A549 (cell line): ENCODE measurements around the gene KRTAP12-2. TPM values are rescaled to one million over a fixed set of nuclear protein-coding genes. Genes with fewer than 3 reads are reported as not detected.

ENCODE experiments used
- ATAC-seq, 2 experiments: fragments of 200-7000 bp in 1 of 2; fragments of >200 bp in 1 of 2; cut with Nextera tagmentation in 1 of 2; cut with Tn5 transposase in 1 of 2; 3 replicates each; pipeline versions ENCODE4 v1.8.0 to v1.9.1; 2018 to 2020; ENCODE audit warnings: mild to moderate bottlenecking in 1 of 2, moderate library complexity in 1 of 2
- CTCF ChIA-PET: fragments of 300-600 bp; sonication (Branson Sonifier 250); formaldehyde crosslinking; extraction: SDS; loops from one replicate; lab custom pipeline; 2021; ENCODE audit warnings: antibody characterized with exemption, inconsistent platforms; lab: Yijun Ruan, JAX
- POLR2A ChIA-PET: fragments of 350-600 bp; formaldehyde crosslinking; extraction: SDS; loops from one replicate; lab custom pipeline; 2021; ENCODE audit warnings: antibody characterized with exemption, inconsistent platforms; lab: Yijun Ruan, JAX
- DNase-seq, 2 experiments: peaks; one replicate each; pipeline versions ENCODE4 v3.0.0 to v3.0.0-alpha.2; 2011 to 2016; ENCODE audit warnings: low read depth in 1 of 2, low spot score in 1 of 2
- FAIRE-seq: peaks from 2 replicates; lab custom pipeline; 2011; peaks lifted over from hg19 to GRCh38; lab: Jason Lieb, UNC
- H3K27ac ChIP-seq, 2 experiments: fragments of >200 bp; sonication (Bioruptor Twin); formaldehyde crosslinking; 3 replicates each; pipeline ENCODE4 v1.5.1; 2016 to 2017
- H3K4me1 ChIP-seq: fragments of >200 bp; sonication (Bioruptor Twin); formaldehyde crosslinking; 3 replicates; pipeline ENCODE4 v1.6.1; 2016
- H3K4me2 ChIP-seq: fragments of >200 bp; sonication (Bioruptor Twin); formaldehyde crosslinking; 3 replicates; pipeline ENCODE4 v1.6.1; 2016
- H3K4me3 ChIP-seq: fragments of >200 bp; sonication (Bioruptor Twin); formaldehyde crosslinking; 3 replicates; pipeline ENCODE4 v1.5.1; 2016
- H3K9me3 ChIP-seq: fragments of >200 bp; sonication (Bioruptor Twin); formaldehyde crosslinking; 3 replicates; pipeline ENCODE4 v1.6.1; 2016
- CEBPB ChIP-seq, 2 experiments: fragments of >200 bp in 1 of 2; sonication (Bioruptor Twin) in 1 of 2; formaldehyde crosslinking in 1 of 2; IDR thresholded peaks; 2 replicates each; pipeline ENCODE4 v1.6.1; 2012 to 2016
- CHD2 ChIP-seq: fragments of 150-350 bp; IDR thresholded peaks from 2 replicates; pipeline ENCODE4 v1.6.1; 2014; ENCODE audit warnings: low read length; ENCODE audit not compliant: partially characterized antibody
- CHD4 ChIP-seq: fragments of 200-600 bp; sonication (generic); IDR thresholded peaks from 2 replicates; pipeline ENCODE4 v1.6.1; 2016; ENCODE audit warnings: antibody characterized with exemption, mild to moderate bottlenecking, borderline replicate concordance
- EHMT2 ChIP-seq: fragments of 200-600 bp; sonication (generic); IDR thresholded peaks from 2 replicates; pipeline ENCODE4 v1.6.1; 2016; ENCODE audit warnings: antibody characterized with exemption, low read depth, mild to moderate bottlenecking, moderate library complexity
- ELK1 ChIP-seq: fragments of 150-350 bp; IDR thresholded peaks from 2 replicates; pipeline ENCODE4 v1.6.1; 2014; ENCODE audit warnings: low read depth, mild to moderate bottlenecking, low read length
- FOSB ChIP-seq: fragments of 250-450 bp; sonication (Bioruptor Pico); IDR thresholded peaks from 2 replicates; pipeline ENCODE4 v1.5.0; 2020; ENCODE audit warnings: mild to moderate bottlenecking, moderate library complexity
- FOSL2 ChIP-seq, 2 experiments: fragments of 450-650 bp in 1 of 2; fragments of >200 bp in 1 of 2; sonication (Bioruptor Twin) in 1 of 2; formaldehyde crosslinking; IDR thresholded peaks; 2 replicates each; pipeline versions ENCODE4 v1.5.0 to v1.6.1; 2016 to 2020; ENCODE audit warnings: mild to moderate bottlenecking in 1 of 2, moderate library complexity in 1 of 2
- JUN ChIP-seq, 2 experiments: fragments of >200 bp; sonication (Bioruptor Twin); formaldehyde crosslinking; IDR thresholded peaks; 2 replicates in 1 of 2; 3 replicates in 1 of 2; pipeline ENCODE4 v1.6.1; 2016 to 2017
- JUNB ChIP-seq: fragments of >200 bp; sonication (Bioruptor Twin); formaldehyde crosslinking; IDR thresholded peaks from 2 replicates; pipeline ENCODE4 v1.6.1; 2016
- KDM5A ChIP-seq: fragments of 200-600 bp; sonication (generic); IDR thresholded peaks from 2 replicates; pipeline ENCODE4 v1.6.1; 2016; ENCODE audit warnings: antibody characterized with exemption, mild to moderate bottlenecking
- PHF8 ChIP-seq: fragments of 200-600 bp; sonication (generic); IDR thresholded peaks from 2 replicates; pipeline ENCODE4 v1.6.1; 2016; ENCODE audit warnings: low read depth, mild to moderate bottlenecking, antibody characterized with exemption, moderate library complexity, borderline replicate concordance
- POLR2A ChIP-seq: IDR thresholded peaks from 2 replicates; pipeline ENCODE4 v1.6.1; 2012; ENCODE audit warnings: mild to moderate bottlenecking, low read length
- POLR2AphosphoS2 ChIP-seq: conservative IDR thresholded peaks from 2 replicates; pipeline ENCODE4 v1.6.1; 2012; ENCODE audit warnings: low read length, improper control_type of control experiment, inconsistent platforms
- RAD21 ChIP-seq, 2 experiments: fragments of >200 bp in 1 of 2; sonication (Bioruptor Twin) in 1 of 2; formaldehyde crosslinking in 1 of 2; IDR thresholded peaks in 1 of 2; conservative IDR thresholded peaks in 1 of 2; 2 replicates in 1 of 2; 3 replicates in 1 of 2; pipeline ENCODE4 v1.6.1; 2012 to 2018; ENCODE audit warnings: inconsistent platforms in 1 of 2
- SMC3 ChIP-seq: fragments of >200 bp; sonication (Bioruptor Twin); formaldehyde crosslinking; IDR thresholded peaks from 3 replicates; pipeline ENCODE4 v1.6.1; 2018; ENCODE audit warnings: inconsistent platforms
- SREBF2 ChIP-seq: fragments of 450-650 bp; IDR thresholded peaks from 2 replicates; pipeline ENCODE4 v1.6.1; 2014; ENCODE audit warnings: mild to moderate bottlenecking, moderate library complexity
- ZFP36 ChIP-seq: fragments of 450-650 bp; IDR thresholded peaks from 2 replicates; pipeline ENCODE4 v1.6.1; 2014; ENCODE audit warnings: borderline replicate concordance; ENCODE audit not compliant: partially characterized antibody
- WGBS: methylation state at CpG from one replicate; pipeline ENCODE4 v1.1.6; 2017; ENCODE audit errors: missing lambda C conversion rate; 5-methylcytosine and 5-hydroxymethylcytosine counted together
- polyA plus RNA-seq, 4 experiments: library from polyadenylated mRNA; depleted of rRNA in 3 of 4; stranded (reverse); fragments of >200 nt; fragmentation: RNase III in 1 of 4; extraction: RNeasy Plus Mini Kit Qiagen cat#74134 plus additional on column Dnase treatment in 1 of 4; gene quantifications; 2 replicates in 3 of 4; 3 replicates in 1 of 4; pipeline ENCODE4 v1.2.3, GENCODE V29; 2011 to 2017
- TF ChIP-seq, protein P1 (sequence below): fragments of >200 bp; sonication (Bioruptor Twin); formaldehyde crosslinking; IDR thresholded peaks from 3 replicates; pipeline ENCODE4 v1.6.1; 2016
- TF ChIP-seq, protein P2 (sequence below): fragments of 200-600 bp; sonication (generic); IDR thresholded peaks from 2 replicates; pipeline ENCODE4 v1.6.1; 2016; ENCODE audit warnings: antibody characterized with exemption, mild to moderate bottlenecking, moderate library complexity

The KRTAP12-2 gene
- polyA plus RNA-seq, 2 of the 4 experiments (the other 2 are of a cell fraction): not detected

DNA sequence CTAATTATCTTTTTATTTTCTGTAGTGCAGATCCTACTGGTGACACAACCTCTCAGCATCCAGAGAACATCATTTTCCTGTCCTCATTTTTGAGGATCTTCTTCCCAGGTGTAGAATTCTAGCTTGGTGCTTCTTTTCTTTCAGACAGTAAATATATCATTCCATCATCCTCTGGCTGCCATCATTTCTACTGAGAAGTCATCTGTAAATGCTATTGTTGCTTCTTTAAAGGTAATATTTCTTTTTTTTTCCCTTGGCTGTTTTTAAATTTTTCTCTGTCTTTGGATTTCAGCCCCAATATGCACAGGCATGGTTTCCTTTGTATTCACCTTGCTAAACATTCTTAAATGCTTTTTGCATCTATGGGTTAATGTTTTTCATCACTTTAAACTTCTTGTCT lies 43.2 kb downstream of the KRTAP12-2 start:
- CTCF ChIA-PET: no interaction called here
- Histone ChIP-seq H3K4me2 (no peak overlapping the region), H3K4me1 (no peaks in the 10 kb centered on the region), H3K4me3 (no peak overlapping the region), H3K9me3 (peaks cover 17% of the 10 kb centered on the region; the same call in 2 of the 3 replicates), H3K27ac (no peak overlapping the region)
- no peak for FAIRE-seq
- TF ChIP-seq SMC3 (no peak), SREBF2 (no peak), JUN (IDR thresholded peaks at IDR 0.05) (no peak), KDM5A (no peak), JUNB (no peak)
- DNase-seq: no peak
- ATAC-seq: no peak
- POLR2A ChIA-PET: no interaction called here

GRCh38 chr21:44619886-44620285 lies 46.8 kb downstream of the KRTAP12-2 start:
- no peak overlapping the region for H3K4me2 ChIP-seq
- ChIA-PET CTCF (no interaction called here), POLR2A (no interaction called here)
- DNase-seq: no peak
- FAIRE-seq: no peak
- WGBS: 34% methylated on average over 6 of the region's 6 CpGs
- H3K9me3 ChIP-seq: peaks cover 17% of the 10 kb centered on the region; the same call in 1 of the 3 replicates
- no peak overlapping the region for H3K27ac ChIP-seq
- ATAC-seq: no peak
- H3K4me3 ChIP-seq: no peak overlapping the region
- H3K4me1 ChIP-seq: no peaks in the 10 kb centered on the region
- no peak for TF ChIP-seq CEBPB (IDR thresholded peaks at IDR 0.05)
- TF ChIP-seq CHD2: no peak
- no peak for TF ChIP-seq RAD21 (conservative IDR thresholded peaks at IDR 0.05 in 1 of 2, IDR thresholded peaks at IDR 0.05 in 1 of 2)
- TF ChIP-seq PHF8: no peak
- TF ChIP-seq ELK1: no peak
- TF ChIP-seq, protein P1, sequence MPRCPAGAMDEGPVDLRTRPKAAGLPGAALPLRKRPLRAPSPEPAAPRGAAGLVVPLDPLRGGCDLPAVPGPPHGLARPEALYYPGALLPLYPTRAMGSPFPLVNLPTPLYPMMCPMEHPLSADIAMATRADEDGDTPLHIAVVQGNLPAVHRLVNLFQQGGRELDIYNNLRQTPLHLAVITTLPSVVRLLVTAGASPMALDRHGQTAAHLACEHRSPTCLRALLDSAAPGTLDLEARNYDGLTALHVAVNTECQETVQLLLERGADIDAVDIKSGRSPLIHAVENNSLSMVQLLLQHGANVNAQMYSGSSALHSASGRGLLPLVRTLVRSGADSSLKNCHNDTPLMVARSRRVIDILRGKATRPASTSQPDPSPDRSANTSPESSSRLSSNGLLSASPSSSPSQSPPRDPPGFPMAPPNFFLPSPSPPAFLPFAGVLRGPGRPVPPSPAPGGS: no peak
- TF ChIP-seq ZFP36: no peak
- TF ChIP-seq POLR2A: no peak

DNA sequence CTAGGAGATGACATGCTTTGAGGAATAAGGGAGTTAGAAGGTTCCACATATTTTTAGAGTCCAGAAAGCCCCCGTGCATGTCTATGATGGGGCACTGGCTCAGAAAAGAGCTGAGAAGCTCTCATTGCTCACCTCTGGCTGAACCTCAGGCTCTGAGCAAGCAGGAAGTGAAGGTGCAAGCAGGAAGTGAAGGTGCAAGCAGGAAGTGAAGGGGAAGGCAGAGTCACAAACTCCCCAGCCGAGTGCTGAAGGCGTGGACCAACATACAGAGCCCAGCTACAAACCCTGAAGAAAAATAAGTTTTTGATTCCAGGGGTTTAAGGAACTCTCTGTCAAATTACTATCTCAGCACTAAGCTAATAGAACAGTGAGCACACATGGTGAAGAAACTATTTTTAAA lies 47.8 kb downstream of the KRTAP12-2 start:
- 29% methylated on average over 3 of the region's 3 CpGs for WGBS
- no peak overlapping the region for H3K4me3 ChIP-seq
- H3K4me2 ChIP-seq: no peak overlapping the region
- no peak for FAIRE-seq
- ChIA-PET POLR2A (no interaction called here), CTCF (interaction anchor here (0.6 kb wide), 1 partner anchor 1285 kb away, joined by 3 read pairs; no protein-coding TSS in a partner anchor)
- DNase-seq: no peak
- TF ChIP-seq FOSB (CRISPR knock-in tag): no peak
- TF ChIP-seq CHD4: no peak
- no peak for TF ChIP-seq POLR2AphosphoS2
- TF ChIP-seq EHMT2: no peak
- TF ChIP-seq FOSL2 (IDR thresholded peaks at IDR 0.05): no peak
- TF ChIP-seq FOSL2 (CRISPR knock-in tag; IDR thresholded peaks at IDR 0.05): no peak
- TF ChIP-seq KDM5A: no peak
- no peak for TF ChIP-seq POLR2A
- TF ChIP-seq, protein P2, sequence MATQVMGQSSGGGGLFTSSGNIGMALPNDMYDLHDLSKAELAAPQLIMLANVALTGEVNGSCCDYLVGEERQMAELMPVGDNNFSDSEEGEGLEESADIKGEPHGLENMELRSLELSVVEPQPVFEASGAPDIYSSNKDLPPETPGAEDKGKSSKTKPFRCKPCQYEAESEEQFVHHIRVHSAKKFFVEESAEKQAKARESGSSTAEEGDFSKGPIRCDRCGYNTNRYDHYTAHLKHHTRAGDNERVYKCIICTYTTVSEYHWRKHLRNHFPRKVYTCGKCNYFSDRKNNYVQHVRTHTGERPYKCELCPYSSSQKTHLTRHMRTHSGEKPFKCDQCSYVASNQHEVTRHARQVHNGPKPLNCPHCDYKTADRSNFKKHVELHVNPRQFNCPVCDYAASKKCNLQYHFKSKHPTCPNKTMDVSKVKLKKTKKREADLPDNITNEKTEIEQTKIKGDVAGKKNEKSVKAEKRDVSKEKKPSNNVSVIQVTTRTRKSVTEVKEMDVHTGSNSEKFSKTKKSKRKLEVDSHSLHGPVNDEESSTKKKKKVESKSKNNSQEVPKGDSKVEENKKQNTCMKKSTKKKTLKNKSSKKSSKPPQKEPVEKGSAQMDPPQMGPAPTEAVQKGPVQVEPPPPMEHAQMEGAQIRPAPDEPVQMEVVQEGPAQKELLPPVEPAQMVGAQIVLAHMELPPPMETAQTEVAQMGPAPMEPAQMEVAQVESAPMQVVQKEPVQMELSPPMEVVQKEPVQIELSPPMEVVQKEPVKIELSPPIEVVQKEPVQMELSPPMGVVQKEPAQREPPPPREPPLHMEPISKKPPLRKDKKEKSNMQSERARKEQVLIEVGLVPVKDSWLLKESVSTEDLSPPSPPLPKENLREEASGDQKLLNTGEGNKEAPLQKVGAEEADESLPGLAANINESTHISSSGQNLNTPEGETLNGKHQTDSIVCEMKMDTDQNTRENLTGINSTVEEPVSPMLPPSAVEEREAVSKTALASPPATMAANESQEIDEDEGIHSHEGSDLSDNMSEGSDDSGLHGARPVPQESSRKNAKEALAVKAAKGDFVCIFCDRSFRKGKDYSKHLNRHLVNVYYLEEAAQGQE: no peak
- peaks cover 11% of the 10 kb centered on the region; the same call in 1 of the 3 replicates for H3K9me3 ChIP-seq
- no peaks in the 10 kb centered on the region for H3K4me1 ChIP-seq
- H3K27ac ChIP-seq: no peak overlapping the region
- no peak for ATAC-seq
